CD1c-positive myeloid dendritic cell (primary cell): Measurements from ENCODE around the gene RAC2.
"Not testable (repeated sequence)": the region's sequence is repeated elsewhere in the genome, so short reads cannot be mapped to it uniquely, and the experiment has no call there.

Experiments used
- DNase-seq: peaks from one replicate; pipeline ENCODE4 v3.0.0-alpha.2; 2016; ENCODE audit errors: extremely low spot score

The RAC2 gene

DNA sequence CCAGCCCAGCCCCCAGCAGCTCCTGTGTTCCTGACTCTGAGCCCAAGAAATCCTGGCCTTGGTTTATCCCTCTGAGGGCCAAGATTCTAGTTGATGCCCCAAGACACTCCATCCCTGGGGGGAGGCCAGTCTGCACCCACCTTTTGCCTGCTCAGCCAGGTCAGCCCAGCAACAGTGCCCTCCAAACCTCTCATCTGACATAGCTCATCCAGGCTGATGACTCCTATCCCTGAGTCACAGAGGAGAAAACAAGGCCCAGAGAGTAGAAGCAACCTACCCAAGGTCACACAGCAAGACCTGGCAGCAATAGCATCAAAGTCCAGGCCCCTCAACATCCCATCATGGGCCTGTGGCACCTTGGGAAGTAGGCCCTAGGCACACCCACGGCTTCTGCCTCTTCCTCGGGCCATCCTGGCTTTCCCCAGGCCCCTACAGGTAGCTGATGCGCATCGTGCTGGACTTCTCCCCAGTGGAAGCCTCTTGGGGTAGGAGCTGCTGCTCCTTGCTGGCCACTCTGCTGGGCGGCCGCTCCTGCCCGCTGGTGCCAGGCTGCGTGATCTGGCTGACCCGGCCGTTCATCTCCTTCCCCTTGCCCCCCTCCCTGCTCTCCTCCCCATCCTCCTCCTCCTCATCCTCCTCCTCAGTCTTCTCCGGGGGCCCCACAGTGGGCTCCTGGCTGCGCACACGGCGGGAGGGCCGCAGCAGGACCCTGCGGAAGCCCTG is 37.8 kb downstream of the RAC2 start:
- DNase-seq, result no peak

DNA sequence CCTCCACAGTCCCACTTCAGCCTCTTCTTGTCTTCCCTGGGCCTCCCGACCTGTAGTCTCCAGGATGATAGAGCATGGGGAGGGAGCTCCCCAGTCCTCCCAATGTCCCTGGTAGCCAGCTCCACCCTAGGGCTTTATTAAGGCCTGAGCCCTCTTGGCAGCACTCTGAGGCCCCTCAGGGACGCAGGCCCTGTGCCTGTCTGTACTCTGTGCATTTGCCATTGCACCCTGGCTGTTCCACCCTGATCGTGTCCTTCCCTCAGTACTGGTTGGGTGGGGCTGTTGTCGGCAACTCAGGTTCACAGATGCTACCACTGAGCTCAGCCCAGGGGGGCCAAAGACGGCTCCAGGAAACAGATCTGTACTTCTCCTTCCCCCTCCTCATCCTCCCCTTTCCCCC is 39.0 kb downstream of the RAC2 start:
- no peak for DNase-seq

DNA sequence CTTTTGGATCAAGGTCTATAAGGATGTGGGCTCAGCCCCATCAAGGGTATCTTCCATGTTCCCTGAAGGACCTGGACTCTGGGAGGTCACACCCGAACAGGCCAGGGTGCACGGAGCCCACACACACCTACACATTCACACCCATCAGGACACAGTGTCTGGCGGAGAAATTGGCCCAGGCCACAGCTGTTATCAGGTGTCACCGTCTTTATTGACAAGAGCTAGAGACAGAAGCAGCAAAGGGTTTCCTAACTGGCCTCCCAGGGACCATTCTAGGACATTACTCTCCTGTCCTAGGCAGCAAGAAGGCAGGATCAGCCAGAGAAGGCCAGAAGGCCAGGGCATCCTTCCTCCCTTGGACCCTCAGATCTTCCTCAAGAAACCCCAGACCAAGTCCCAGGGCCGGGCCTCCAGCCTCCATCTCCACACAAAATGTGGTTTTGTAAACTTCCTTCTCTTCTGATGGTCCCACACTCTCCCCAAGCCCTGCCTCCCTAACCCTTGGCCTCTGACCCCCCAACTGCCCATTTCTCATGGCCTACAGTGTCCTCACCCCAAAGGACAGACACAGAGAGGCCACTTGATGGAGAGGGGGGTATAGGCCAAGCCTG is 39.9 kb downstream of the RAC2 start:
- DNase-seq, result no peak

DNA sequence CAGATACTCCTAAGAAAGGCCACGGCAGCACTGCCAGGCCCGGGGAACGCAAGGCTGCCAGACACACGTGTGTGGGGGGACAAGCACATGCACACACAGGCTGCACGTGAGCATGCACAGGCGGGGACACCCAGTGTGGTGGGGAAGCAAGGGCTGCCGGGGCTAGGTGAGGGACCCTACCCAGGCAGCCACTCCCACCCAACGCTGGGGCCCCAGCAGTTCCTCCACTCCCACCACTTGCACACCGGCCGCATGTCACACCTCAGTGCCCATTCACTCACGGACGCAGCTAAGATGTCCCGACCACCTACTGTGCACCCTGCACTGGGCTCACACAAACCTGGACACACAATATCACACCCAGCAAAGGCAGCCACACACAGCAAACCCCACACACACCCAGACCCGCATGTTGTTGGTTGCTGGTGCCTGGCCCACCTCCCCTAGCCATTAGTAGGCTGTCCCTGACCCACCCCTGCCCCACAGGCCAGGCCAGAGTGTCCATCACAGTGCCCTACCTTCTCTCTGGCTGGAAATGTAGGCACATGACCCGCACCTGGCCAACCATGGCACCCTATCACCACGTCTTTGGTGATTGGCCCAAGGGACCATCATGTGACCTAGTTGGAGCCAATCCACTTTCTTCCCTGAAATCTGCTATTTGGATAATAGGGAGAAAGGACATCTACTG is 40.6 kb downstream of the RAC2 start:
- no peak for DNase-seq

DNA sequence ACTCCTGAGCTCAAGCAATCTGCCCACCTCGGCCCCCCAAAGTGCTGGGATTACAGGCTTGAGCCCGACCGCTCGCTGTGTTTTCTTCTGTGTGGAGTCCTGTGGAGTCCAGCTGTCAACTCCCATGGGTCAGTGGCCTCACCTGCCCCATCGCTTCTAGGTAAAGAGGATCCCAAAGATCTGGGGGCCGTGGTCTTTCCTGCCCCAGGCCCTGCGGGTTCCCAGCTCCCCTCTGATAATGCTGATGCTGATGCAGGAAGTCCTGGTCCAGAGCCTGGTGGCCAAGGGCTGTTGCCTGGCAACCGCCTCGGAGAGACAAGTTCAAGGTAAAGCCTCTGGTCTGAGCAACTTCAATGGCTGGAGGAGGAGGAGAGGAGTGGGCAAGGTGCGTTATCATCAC is 41.4 kb downstream of the RAC2 start:
- DNase-seq, result no peak

DNA sequence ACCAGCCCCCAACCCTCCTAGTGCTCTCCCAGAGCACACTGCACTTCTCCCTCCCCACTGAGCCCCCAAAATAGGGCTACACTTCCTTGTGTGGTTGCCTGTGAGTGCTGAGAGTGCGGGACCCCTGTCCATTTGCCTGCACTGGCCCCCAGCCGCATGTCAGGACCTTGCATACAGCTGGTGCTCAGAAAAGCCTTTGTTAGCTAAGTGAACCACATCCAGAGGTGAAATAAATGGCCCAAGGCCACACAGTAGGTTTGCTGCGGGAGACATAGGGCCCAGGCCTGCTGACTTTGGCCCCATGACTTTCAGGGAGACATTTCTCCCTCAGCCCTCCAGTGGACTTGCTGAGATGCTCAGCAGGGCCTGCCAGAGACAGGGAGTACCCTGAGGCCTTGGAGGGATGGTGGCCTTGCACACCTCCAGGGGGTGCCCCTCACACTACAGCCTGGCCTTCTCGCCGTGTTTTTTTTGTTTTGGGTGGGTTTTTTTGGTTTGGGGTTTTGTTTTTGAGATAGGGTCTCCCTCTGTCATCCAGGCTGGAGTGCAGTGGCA is 42.0 kb downstream of the RAC2 start:
- DNase-seq, result no peak

DNA sequence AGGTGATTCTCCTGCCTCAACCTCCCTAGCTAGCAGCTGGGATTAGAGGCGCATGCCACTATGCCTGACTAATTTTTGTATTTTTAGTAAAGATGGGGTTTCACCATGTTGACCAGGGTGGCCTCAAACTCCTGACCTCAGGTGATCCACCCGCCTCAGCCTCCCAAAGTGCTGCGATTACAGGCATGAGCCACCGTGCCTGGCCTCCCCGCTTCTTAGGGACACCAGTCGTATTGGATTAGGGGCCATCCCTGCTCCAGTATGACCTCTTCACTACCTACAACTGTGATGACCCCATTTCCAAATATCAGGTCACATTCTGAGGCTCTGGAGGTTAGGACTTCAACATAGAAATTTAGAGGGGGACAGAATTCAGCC is 42.6 kb downstream of the RAC2 start:
- not testable (repeated sequence) for DNase-seq

DNA sequence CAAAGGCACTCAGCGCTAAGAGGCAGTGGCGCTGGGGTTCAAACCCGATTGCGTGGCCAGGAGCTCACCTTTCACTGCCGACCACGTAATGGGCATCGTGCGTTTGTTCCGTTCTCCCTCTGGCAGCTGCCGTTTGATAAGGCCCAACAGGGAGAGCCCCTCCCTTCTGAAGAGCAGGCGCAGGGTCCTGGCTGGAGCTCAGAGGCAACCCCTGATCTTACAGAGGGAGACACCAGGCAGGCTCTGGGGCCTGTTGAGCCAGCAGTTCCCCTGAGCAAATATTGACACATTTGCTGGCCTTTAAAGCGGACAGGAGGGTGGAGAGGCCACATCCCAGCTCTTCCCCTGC is 44.3 kb downstream of the RAC2 start:
- no peak for DNase-seq

DNA sequence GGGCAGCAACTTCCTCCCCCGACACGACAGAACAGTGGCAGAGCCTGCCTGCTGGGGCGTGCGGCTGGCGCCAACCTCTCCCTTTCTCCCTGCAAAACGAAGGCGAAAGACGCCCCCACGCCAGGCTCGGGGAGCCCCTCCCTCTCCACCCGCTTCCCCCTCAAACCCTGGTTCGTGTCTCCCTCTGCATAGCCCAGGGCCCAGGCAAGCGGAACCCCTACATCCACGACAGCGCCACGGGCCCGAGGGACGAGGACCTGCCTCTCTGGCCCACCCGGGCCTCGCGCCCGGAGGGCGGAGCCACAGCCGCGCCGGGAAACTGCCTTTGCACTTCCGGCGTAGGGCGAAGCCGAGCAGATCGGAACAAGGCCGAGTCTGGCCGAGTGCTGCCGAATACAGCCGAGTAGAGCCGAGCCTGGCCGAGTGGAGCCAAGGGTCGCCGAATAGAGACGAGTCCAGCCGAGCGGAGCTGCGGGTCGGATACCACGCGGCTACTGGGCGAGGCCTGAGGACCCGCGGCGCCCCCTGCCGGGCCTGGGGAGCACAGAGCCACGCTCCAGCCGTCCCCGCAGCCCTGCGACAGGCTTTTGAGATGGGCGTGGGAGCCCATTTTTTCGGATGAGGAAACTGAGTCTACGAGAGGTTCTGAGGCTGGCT is 44.8 kb downstream of the RAC2 start:
- DNase-seq, result peak; percentile 98

DNA sequence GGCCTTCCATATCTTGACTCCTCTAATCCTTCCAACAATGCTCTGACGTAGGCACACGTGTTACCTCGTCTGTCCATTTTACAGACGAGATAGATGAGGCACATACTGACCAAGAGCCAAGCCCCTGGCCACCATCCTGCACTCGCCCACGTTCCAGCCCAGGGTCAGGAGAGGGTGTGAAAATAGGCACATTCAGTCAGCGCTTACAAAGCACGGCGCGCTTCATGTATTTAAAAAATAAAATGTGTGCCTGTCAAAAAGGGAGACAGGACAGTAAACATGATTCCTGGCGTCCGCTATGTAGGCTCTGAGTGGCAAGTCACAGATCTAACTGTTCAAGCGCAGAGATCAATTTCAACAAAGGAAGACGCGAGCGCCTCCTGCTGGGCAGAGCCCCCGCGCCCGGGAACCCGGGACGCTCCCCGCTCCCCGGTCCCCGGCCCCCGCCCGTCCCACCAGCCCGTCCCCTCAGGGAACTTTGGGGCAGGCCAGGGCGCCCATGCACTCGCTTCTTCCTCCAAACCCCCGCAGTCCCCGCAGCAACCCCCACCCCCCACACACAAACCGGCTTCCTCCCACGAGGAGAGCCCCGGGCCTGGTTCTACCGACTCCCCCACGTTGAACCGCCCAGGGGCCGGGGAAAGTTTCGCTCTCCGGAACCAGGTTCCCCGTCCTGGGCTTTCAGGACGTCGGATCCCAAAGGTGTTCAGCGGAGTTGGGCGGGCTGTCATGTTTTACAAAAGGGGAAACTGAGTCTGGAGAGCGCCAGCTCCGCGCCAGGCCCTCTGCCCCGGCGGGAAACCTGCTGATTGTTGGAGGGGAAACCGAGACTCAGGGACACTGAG is 45.6 kb downstream of the RAC2 start:
- DNase-seq, result peak; percentile 90

DNA sequence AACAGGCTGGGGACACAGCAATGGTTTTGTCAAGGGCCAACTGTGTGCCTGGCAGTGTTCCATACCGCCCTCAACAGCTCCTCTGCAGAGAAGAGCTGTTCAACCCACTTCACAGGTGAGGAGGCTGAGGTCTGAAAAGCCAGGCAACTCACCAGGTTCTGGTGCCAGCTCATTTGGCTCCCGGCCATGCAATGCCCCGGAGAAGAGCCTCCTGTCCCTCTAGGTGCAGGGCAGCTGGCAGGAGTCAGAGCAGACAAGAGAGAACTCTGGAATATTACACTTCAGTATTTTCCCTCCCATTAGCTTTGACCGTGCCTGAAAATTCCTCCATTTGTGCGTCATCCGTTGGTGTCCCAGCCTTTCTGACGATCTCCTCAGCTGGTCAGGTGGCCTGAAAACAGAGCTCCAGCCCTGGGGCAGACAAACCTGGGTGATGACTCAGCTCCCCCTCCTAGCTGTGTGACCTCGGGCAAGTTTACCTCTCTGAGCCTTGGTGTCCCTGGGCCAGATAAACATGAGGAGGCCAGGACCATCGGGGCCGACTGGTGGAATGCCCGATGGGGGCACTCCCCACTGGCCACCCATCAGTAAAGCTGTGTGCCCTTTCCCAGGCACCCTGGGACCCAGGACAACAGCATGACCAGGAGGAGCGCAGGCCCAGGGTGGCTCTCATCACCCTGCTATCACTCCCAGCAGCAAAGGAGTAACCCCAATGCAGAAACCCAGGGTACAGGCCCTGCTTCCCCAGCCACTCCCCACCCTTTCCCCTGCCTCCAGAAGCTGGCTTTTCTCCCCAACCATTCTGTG is 46.4 kb downstream of the RAC2 start:
- DNase-seq, result no peak

DNA sequence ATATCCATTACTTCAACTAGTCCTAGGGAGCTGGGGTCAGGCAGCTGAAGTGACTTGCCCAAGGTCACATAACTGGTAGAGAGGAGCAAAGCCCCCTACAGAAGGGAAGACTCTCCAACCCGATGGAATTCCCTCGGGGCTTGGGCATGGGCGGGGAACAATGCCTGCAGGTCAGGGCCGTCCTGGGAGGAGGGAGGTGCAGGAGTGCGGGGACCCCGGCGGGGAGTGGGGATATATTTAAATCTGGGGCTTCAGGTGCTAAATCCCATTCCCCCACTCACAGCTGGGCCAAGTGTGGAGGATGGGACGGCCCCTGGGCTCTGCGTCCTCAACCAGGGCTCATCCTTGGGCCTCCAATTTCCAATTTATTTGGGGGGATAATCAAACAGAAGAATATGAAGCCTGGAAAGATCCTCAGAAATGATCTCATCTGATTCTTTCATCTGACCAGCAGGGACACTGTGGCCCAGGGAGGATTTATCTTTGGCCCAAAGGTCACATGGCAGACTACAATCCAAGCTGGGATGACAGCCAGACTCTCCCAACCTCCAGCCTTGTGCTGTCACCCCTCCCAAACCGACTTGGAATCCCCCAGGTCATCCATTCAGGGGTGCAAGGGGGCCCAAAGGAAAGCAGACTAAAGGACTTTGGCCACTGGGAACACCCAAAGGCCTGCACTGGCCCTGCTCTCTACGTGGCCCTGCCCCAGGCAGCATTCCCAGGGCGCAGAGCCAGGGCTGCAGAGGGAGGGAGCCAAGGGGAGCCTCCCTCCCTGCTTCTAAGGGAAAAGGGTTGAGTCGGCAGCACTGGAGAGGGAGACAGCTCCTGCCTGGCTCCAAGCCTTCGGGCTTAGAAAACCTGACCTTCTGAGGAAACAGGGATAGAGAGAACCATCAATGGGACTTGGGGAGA is 47.3 kb downstream of the RAC2 start:
- DNase-seq, result no peak

DNA sequence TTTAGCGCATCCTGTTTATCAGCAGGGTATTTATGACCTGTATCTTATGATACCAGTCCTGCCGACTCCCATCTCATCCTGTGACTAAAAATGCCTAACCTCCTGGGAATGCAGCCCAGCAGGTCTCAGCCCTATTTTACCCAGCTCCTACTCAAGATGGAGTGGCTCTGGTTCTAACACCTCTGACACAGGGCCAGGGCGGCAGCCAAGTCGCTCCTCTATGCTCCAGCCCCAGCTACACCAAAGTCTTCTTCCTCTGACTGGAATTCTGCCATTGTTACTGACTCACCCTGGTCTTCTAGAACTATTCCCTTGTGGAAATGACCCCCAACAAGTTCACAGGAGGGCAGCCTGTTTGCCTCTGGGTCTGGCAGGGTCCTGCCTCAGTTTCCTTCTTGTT is 48.1 kb downstream of the RAC2 start:
- DNase-seq, result no peak

DNA sequence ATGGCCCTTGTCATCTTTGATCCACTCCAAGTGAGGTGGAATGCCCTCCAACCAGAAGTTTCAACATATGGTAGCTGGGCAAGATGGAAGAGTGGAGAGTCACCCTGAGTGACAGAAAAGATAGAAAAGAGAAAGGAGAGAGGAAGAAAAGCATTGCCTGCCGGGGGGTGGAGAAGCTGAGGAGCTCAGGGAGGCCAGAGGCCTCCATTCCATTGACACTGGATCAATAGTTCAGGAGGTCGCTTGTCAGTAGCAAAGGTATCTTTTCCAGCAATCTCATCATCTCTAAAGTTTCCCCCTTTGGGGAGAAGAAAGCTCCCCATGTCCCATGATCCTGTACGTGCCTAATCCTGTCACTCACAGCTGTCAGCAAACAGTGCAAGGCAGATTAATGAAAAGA is 49.3 kb downstream of the RAC2 start:
- no peak for DNase-seq

DNA sequence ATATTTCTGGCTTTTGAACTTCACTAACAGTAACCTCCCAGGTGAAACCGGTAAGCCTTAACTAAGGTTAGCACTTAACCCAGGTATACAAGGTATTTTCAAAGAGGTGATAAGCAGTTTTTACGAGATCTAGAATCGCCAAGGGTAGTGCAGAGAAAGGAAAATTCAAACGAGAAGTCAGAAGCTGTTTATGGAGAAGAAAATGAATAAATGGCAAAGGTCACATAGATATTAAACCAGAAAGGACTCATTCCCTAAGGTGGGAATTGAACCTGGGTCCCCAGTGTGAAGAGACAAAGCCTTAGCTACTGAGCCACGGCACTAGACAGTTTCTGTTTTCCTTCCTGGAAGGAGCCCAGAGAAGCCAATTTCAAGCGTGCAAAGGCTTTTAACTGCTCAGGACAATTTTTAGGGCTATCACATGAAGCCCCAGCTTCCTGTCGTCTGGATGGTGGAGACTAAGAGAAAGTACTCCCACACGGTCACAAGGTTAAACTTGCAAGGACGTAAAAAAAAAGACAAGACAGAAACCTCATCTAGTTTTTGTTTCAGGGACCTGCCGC is 50.4 kb downstream of the RAC2 start:
- DNase-seq, result peak; percentile 74

DNA sequence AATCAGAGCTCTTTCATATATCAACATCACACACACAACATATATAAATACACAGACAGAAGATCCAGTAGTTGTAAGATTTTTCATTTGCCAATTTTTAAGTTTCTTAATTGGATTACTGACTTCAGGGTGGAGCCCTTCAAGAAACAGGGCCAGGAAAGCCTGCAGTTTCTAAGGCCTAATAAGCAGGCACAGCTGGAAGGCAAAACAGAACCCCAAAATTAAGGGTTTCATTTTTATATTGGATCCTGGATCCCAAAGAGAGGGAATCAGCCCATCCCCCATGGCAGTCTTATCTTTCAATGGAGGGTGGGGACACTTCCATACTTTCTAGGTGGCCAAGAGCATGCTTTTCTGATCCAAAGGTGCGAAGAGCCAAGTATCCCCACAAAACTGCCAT is 51.3 kb downstream of the RAC2 start:
- DNase-seq, result no peak

DNA sequence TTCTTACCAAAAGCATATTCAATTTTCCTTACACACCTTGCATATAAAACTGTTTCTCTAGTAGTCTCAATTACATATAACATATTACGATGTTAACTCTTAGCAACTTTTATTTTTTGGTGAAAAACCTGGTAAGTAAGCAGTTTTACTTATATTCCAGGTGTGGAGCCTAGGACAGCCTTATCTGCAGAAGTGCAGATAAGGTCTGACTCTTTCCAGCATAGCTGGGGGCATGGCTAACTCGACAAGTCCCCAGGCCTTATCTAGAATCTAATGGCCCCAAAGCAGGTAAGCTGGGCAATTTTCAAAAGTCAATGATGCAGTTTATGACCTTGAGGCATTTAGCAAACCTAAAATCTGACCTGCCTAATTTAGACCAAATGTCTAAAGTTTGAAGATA is 51.9 kb downstream of the RAC2 start:
- DNase-seq, result no peak

DNA sequence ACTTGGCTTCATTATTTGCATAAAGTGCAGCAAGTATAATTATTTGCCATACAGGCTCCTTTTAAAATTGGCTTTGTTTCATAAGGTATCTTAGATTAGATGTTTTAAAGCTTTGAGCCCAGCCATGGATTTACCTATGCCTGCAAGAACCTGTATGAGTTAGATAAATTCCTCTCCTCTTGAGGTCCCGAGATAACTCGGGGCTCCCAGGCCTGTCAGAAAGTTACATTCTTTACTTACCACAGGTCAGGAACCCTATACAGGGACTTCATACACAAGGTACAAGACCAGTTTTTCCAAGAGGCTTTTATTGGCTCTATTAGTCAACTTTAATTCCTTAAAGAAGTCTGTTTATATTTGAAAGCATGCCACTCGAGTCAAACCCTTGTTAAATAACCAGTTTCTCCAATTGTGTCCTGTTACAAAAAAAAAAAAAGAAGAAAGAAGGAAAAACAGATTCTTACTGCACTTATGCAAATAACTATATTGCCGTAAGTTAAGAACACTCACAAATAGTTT is 53.7 kb downstream of the RAC2 start:
- DNase-seq, result no peak

DNA sequence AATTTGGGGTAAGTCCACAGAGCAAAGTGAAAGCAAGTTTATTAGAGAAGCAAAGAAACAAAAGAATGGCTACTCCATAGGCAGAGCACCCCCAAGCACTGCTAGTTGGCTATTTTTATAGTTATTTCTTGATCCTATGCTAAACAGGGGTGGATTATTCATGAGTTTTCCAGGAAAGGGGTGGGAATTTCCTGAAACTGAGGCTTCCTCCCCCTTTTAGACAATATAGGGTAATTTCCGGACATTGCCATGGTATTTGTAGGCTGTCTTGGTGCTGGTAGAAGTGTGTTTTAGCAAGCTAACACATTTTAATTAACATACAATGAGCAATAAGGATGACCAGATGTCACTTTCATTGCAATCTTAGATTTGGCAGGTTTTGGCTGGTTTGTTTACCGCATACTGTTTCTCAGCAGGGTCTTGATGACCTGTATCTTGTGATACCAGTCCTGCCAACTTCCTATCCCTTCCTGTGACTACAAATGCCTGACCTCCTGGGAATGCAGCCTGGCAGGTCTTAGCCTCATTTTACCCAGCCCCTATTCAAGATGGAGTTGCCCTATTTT is 55.1 kb downstream of the RAC2 start:
- DNase-seq, result no peak
